NT2/D1 (cell line): ENCODE measurements around the gene ACIN1.

Source experiments
- DNase-seq: peaks from one replicate; pipeline ENCODE4 v3.0.0-alpha.2; 2011; ENCODE audit warnings: low read depth, low spot score
- H3K27me3 ChIP-seq: 2 replicates; pipeline ENCODE4 v1.6.0; 2011; ENCODE audit warnings: mild to moderate bottlenecking; ENCODE audit not compliant: insufficient read length, insufficient read depth
- H3K36me3 ChIP-seq: 2 replicates; pipeline ENCODE4 v1.6.1; 2011; ENCODE audit warnings: mild to moderate bottlenecking, low read length, mixed read lengths; ENCODE audit not compliant: insufficient read depth, insufficient read length
- H3K4me1 ChIP-seq: 2 replicates; pipeline ENCODE4 v1.5.1; 2011; ENCODE audit not compliant: insufficient read depth, insufficient read length
- H3K4me3 ChIP-seq: 2 replicates; pipeline ENCODE4 v1.5.1; 2011; ENCODE audit warnings: low read depth; ENCODE audit not compliant: insufficient read length
- H3K9ac ChIP-seq: 2 replicates; pipeline ENCODE4 v1.6.0; 2011; ENCODE audit warnings: low read depth; ENCODE audit not compliant: insufficient read length
- H3K9me3 ChIP-seq: 2 replicates; pipeline ENCODE4 v1.5.1; 2011; ENCODE audit warnings: mild to moderate bottlenecking, low read length; ENCODE audit not compliant: insufficient read depth
- SUZ12 ChIP-seq: IDR thresholded peaks from 2 replicates; pipeline ENCODE4 v1.6.1; 2011; ENCODE audit not compliant: insufficient read length, insufficient read depth; ENCODE audit errors: extremely low read depth
- YY1 ChIP-seq: IDR thresholded peaks from 2 replicates; pipeline ENCODE4 v1.6.1; 2011; ENCODE audit not compliant: insufficient read length, insufficient read depth
- ZNF274 ChIP-seq: IDR thresholded peaks from 2 replicates; pipeline ENCODE4 v1.6.1; 2011; ENCODE audit warnings: mild to moderate bottlenecking, low read depth, low read length

The ACIN1 gene

DNA sequence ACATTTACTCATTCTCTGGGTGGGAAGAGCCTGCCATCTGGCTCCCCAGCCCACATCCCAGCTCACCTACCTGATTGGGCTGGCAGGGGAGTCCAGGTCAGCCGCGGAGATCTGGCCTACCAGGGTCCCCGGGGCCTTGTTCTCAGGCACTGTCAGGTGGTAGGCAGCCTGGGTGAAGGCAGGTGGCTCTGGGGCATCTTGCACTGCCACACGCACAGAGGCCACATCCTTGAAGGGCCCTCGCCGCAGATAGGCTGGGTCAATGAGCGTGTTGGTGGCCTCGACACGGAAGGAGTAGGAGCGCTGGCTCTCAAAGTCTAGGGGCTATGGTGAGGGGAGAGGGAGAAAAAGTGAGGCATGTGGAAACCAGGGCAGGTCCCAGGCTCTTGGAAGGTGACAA is 41.5 kb downstream of the ACIN1 start:
- H3K36me3 ChIP-seq: peaks cover 73% of the 10 kb centered on the region
- H3K4me1 ChIP-seq: peaks cover 5% of the 10 kb centered on the region
- TF ChIP-seq YY1 (no peak), SUZ12 (no peak), ZNF274 (no peak)
- no peaks in the 10 kb centered on the region for H3K27me3 ChIP-seq
- no peak for DNase-seq
- peak overlapping the region; percentile 10 for H3K9ac ChIP-seq
- no peak overlapping the region for H3K4me3 ChIP-seq
- no peaks in the 10 kb centered on the region for H3K9me3 ChIP-seq

DNA sequence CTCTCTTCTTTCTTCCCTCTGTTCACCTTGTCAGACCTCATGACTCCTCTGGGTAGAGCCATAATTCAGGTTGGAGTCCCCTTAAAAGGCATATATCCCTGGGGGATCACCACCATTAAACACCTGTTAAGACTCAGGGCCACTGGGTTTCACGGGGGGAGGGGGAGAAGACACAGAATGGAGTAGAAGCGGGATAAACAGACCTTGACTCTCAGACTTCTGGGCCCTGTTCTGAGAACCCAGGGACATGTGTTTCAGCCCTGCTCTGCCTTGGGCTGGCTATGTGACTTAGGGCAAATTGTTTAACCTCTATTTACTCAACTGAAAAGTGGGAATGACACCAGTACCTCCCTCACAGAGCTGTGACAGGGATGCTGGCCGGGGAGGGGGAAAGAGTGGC is 42.3 kb downstream of the ACIN1 start:
- TF ChIP-seq YY1: no peak
- no peak for TF ChIP-seq ZNF274
- no peak for TF ChIP-seq SUZ12
- Histone ChIP-seq H3K27me3 (no peaks in the 10 kb centered on the region), H3K36me3 (peaks cover 72% of the 10 kb centered on the region), H3K9me3 (no peaks in the 10 kb centered on the region), H3K4me3 (no peak overlapping the region), H3K4me1 (peaks cover 5% of the 10 kb centered on the region), H3K9ac (peak overlapping the region; percentile 10)
- no peak for DNase-seq

DNA sequence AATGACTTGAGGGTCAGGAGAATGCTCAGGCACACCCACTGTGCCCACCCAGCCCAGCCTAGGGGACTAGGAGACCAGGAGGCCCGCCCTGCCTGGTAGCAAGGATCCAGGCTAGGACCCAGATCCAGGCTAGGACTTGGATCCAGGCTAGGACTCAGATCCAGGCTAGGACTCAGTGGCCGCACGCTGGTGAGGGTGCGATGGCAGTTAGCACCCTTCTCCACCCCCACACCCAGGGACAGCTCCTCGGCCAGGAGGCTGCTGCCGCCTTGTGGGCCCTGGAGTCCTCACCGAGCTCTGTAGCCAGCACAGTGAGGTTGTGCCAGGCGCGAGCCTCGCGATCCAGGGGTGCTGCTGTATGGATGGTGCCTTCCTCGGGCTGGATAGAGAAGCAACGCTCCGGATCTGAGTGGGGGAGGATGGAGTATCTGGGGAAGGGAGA is 42.7 kb downstream of the ACIN1 start:
- Histone ChIP-seq H3K9me3 (no peaks in the 10 kb centered on the region), H3K9ac (no peak overlapping the region), H3K27me3 (no peaks in the 10 kb centered on the region), H3K4me1 (peaks cover 5% of the 10 kb centered on the region), H3K4me3 (no peak overlapping the region), H3K36me3 (peaks cover 72% of the 10 kb centered on the region)
- TF ChIP-seq SUZ12 (no peak), ZNF274 (no peak), YY1 (no peak)
- DNase-seq: no peak

DNA sequence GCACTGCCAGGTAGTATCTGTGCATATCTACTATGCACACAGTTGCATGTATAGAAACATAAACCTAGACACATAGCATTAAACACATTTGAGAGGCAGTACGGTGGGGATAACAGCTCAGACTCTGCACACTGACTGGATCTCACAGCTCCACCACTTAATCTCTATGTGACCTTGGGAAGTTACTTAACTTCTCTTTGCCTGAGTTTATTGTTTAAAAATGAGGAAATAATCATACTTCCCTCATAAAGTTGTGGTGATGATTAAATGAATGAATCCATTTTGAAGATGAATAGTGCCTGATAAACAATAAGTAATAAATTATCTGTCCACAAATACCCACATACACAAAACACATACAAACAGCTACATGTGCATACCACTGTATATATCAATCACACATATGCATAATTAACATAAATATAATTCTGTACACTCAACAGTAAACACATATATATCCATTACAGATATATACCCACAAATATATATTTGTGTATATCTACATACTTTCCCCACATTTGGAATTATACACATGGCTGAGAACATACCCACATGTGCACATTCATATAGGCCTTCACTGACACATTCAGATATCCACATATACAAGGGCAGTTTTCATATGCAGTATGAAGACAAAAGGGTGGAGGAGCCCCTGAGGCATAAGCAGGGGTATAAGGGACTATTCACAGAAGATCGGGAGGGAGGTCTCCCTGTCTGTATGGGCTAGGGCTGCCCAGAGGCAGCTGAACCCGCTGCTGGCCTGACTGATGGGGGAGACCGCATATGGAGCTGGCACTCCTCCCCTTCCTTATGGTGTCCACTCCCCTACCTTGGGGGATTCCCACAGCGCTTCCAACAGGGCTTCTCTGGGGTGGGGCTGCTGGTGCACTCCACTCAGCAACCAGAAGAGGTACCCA is 43.5 kb downstream of the ACIN1 start:
- no peaks in the 10 kb centered on the region for H3K9me3 ChIP-seq
- TF ChIP-seq ZNF274: no peak
- no peak for TF ChIP-seq YY1
- no peak for TF ChIP-seq SUZ12
- DNase-seq: no peak
- no peaks in the 10 kb centered on the region for H3K27me3 ChIP-seq
- peaks cover 5% of the 10 kb centered on the region for H3K4me1 ChIP-seq
- H3K4me3 ChIP-seq: no peak overlapping the region
- peak overlapping the region; percentile 13 for H3K9ac ChIP-seq
- H3K36me3 ChIP-seq: peaks cover 72% of the 10 kb centered on the region

DNA sequence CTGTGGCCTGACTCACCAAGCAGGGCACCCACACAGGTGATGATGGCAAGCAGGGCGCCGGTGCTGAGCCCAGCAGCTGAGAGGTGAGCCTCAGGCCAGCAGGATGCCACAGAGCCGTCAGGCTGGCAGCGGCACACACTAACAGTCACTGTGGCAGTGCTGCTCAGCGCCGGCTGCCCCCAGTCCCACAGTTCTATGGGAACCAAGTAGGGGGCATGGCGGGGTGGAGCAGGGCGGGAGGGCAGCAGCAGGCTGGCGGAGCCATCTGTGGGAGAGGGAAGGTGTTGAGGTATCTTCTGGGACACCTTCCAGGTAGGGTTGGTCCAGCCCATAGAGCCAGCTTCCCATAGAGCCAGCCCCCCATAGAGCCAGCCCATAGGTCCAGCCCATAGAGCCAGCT is 45.9 kb downstream of the ACIN1 start:
- no peak overlapping the region for H3K9ac ChIP-seq

DNA sequence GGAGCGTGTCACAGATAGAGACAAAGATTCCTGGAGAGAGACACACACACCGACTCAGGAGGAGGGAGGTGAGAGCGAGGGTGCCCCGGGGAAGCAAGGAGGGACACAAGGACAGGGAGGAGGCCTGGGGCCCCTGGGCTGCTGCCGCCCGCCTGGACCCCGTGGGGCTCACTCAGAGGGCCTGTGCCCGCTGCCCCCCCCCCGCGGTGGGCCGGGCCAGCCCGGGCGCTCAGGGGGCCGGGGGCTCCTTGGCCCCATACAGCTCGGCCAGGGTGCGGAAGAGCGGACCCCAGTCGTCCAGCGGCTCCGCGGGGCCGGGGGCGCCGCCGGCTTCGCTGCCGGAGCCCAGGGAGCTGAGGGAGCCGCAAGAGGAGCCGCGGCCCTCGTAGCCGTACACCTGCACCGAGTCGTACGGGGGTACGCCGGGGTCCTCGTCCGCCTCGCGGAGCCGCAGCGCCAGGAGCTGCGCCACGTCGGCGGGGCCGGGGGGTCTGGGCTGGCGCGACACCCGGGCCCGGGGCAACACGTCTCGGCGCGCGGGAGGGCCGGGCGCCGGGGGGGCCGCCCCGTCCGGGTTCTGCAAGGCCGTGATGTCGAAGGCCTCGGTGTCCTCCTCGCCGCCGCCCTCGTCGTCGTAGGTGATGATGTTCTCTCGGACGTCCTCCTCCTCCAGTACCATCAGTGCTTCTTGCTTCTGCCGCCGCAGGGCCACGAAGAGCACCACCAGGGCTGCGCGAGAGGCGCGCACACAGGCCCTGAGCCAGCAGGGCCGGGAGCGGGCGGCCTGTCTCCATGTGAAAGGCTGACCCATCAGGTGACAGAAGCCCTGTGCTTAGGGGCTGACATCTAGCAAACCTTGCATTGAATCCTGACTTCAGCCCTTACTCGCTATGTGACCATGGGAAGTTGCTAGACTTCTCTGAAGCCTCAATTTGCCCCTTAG is 46.9 kb downstream of the ACIN1 start:
- H3K9ac ChIP-seq: no peak overlapping the region
- TF ChIP-seq SUZ12: no peak
- TF ChIP-seq ZNF274: no peak
- TF ChIP-seq YY1: no peak
- H3K36me3 ChIP-seq: peaks cover 45% of the 10 kb centered on the region

More for the DNA sequence above, 45.9 kb downstream of the ACIN1 start:
- Histone ChIP-seq H3K27me3 (no peaks in the 10 kb centered on the region), H3K9me3 (no peaks in the 10 kb centered on the region), H3K4me1 (no peaks in the 10 kb centered on the region), H3K4me3 (no peak overlapping the region), H3K36me3 (peaks cover 55% of the 10 kb centered on the region)
- TF ChIP-seq YY1 (no peak), ZNF274 (no peak), SUZ12 (no peak)
- DNase-seq: no peak

DNA sequence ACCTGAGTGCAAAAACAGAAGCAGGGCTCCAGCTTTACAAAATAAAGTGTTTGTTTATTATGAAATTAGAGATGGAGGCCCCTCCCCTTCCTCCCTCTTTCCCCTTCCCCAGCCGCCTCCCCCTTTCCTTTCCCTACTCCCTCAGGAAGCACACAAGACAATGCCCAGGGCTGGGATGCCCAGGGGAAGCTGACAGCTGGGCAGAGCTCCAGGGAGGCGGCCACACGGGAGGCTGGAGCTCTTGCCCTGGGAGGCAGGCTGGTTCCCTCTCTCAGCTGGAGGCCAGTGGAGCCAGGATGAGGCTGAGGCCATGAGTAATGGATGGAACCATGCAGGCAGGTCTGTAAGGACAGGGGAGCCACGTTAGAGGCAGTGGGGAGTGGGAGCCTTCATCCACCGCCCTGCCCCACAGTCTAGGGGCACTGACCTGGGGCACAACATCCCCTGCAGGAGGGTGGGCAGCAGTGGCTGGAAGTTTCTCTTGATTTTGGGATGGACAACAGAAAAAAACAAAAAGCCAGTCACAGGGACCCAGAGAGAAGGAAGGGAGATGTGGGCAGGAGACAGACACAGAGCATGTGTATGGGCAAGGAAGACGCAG is 47.8 kb downstream of the ACIN1 start:
- H3K4me3 ChIP-seq: no peak overlapping the region
- H3K9me3 ChIP-seq: no peaks in the 10 kb centered on the region
- H3K27me3 ChIP-seq: no peaks in the 10 kb centered on the region
- peaks cover 36% of the 10 kb centered on the region for H3K36me3 ChIP-seq
- no peak overlapping the region for H3K9ac ChIP-seq
- H3K4me1 ChIP-seq: no peaks in the 10 kb centered on the region
- DNase-seq: no peak
- TF ChIP-seq SUZ12 (no peak), ZNF274 (no peak), YY1 (no peak)

More for the DNA sequence above, 46.9 kb downstream of the ACIN1 start:
- DNase-seq: no peak
- Histone ChIP-seq H3K27me3 (no peaks in the 10 kb centered on the region), H3K4me1 (no peaks in the 10 kb centered on the region), H3K4me3 (no peak overlapping the region), H3K9me3 (no peaks in the 10 kb centered on the region)
